HepG2 (cell line): Measurements from ENCODE around the gene OTUD4. TPM values are rescaled to one million over a fixed set of nuclear protein-coding genes. Genes with fewer than 3 reads are reported as not detected.

Experiments used
- CEBPZ ChIP-seq: IDR thresholded peaks from 2 replicates; pipeline ENCODE4 v1.6.1; 2012; ENCODE audit warnings: low read length, improper control_type of control experiment
- EED ChIP-seq: sonication (generic); formaldehyde crosslinking; IDR thresholded peaks from 2 replicates; pipeline ENCODE4 v1.5.0; 2020; ENCODE audit warnings: mild to moderate bottlenecking, missing genetic modification reagents
- FOXC1 ChIP-seq: sonication (generic); formaldehyde crosslinking; IDR thresholded peaks from 2 replicates; pipeline ENCODE4 v1.8.0; 2022; ENCODE audit warnings: mild to moderate bottlenecking, missing genetic modification reagents, borderline replicate concordance
- GABPA ChIP-seq, 2 experiments: IDR thresholded peaks; 2 replicates each; pipeline ENCODE4 v1.6.1; 2011 to 2016; ENCODE audit warnings: low read depth in 2 of 2, low read length in 1 of 2, missing biosample characterization in 1 of 2, missing genetic modification characterization in 1 of 2
- PATZ1 ChIP-seq: sonication (generic); formaldehyde crosslinking; IDR thresholded peaks from 2 replicates; pipeline ENCODE4 v1.4.0; 2020; ENCODE audit warnings: missing genetic modification reagents
- ZNF274 ChIP-seq: sonication (generic); formaldehyde crosslinking; IDR thresholded peaks from 2 replicates; pipeline ENCODE4 v1.5.1; 2020; ENCODE audit warnings: mild to moderate bottlenecking, missing genetic modification reagents
- ZNF282 ChIP-seq: fragments of 450-650 bp; IDR thresholded peaks from 2 replicates; pipeline ENCODE4 v1.6.1; 2018; ENCODE audit not compliant: partially characterized antibody
- ZNF30 ChIP-seq: sonication (generic); formaldehyde crosslinking; IDR thresholded peaks from 2 replicates; pipeline ENCODE4 v1.5.0; 2020; ENCODE audit warnings: mild to moderate bottlenecking, missing genetic modification reagents
- ZNF616 ChIP-seq: sonication (generic); formaldehyde crosslinking; IDR thresholded peaks from 2 replicates; pipeline ENCODE4 v1.5.0; 2020; ENCODE audit warnings: low read depth, mild to moderate bottlenecking, missing genetic modification reagents
- ZNF737 ChIP-seq: sonication (generic); formaldehyde crosslinking; IDR thresholded peaks from 2 replicates; pipeline ENCODE4 v1.5.0; 2020; ENCODE audit warnings: missing genetic modification reagents, mild to moderate bottlenecking, borderline replicate concordance
- polyA plus RNA-seq, 8 experiments: library from polyadenylated mRNA; depleted of rRNA in 3 of 8; stranded (reverse) in 7 of 8; unstranded in 1 of 8; fragments of >200 nt; fragmentation: Illumina TruSeq in 4 of 8; extraction: Trizol in 4 of 8; gene quantifications; 2 replicates each; pipeline versions ENCODE4 v1.2.1 to v1.2.3, GENCODE V29; 2011 to 2016; ENCODE audit warnings: low read depth in 4 of 8, missing spikeins in 1 of 8, mixed read lengths in 1 of 8; ENCODE audit not compliant: insufficient read depth in 1 of 8
- total RNA-seq, 5 experiments: library from RNA; depleted of rRNA; stranded (reverse); fragments of >200 nt; fragmentation: Illumina TruSeq; extraction: Trizol; gene quantifications; 2 replicates each; pipeline ENCODE4 v1.2.3, GENCODE V29; 2016; ENCODE audit warnings: low read depth in 1 of 5
- TF ChIP-seq, protein P1 (sequence below), 2 experiments: sonication (generic) in 1 of 2; formaldehyde crosslinking in 1 of 2; IDR thresholded peaks; 2 replicates each; pipeline versions ENCODE4 v1.6.1 to v1.9.0; 2014 to 2022; ENCODE audit warnings: antibody characterized with exemption in 1 of 2, borderline replicate concordance in 1 of 2, inconsistent platforms in 1 of 2, low read depth in 1 of 2, missing genetic modification reagents in 1 of 2

The OTUD4 gene
- total and polyA plus RNA-seq, 2 of the 13 experiments (the other 11 are each of a cell fraction or from before 2014, with no cell fraction given) = 16.1 to 18.0 TPM

GRCh38 chr4:145097821-145098674 lies 82.3 kb downstream of the OTUD4 start, which contains the start of the genes ABCE1 and ANAPC10 (continued):
- TF ChIP-seq ZNF274 (CRISPR knock-in tag) = peak; percentile 40; the same call in 1 of the 2 replicates
- 0 out of 2 replicates have a peak, but pooled peaks have one; percentile 18 for TF ChIP-seq PATZ1 (CRISPR knock-in tag)
- TF ChIP-seq CEBPZ = no peak
- no peak; the same call in 1 of the 2 replicates for TF ChIP-seq ZNF737 (CRISPR knock-in tag)
- TF ChIP-seq, protein P1, sequence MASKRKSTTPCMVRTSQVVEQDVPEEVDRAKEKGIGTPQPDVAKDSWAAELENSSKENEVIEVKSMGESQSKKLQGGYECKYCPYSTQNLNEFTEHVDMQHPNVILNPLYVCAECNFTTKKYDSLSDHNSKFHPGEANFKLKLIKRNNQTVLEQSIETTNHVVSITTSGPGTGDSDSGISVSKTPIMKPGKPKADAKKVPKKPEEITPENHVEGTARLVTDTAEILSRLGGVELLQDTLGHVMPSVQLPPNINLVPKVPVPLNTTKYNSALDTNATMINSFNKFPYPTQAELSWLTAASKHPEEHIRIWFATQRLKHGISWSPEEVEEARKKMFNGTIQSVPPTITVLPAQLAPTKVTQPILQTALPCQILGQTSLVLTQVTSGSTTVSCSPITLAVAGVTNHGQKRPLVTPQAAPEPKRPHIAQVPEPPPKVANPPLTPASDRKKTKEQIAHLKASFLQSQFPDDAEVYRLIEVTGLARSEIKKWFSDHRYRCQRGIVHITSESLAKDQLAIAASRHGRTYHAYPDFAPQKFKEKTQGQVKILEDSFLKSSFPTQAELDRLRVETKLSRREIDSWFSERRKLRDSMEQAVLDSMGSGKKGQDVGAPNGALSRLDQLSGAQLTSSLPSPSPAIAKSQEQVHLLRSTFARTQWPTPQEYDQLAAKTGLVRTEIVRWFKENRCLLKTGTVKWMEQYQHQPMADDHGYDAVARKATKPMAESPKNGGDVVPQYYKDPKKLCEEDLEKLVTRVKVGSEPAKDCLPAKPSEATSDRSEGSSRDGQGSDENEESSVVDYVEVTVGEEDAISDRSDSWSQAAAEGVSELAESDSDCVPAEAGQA (IDR thresholded peaks at IDR 0.05; ENCODE audit: low read depth) = peak; percentile 98
- TF ChIP-seq, protein P1 (CRISPR knock-in tag; IDR thresholded peaks at IDR 0.05; ENCODE audit: borderline replicate concordance) = no peak
- TF ChIP-seq GABPA (IDR thresholded peaks at IDR 0.05; ENCODE audit: low read depth, low read length) = no peak; the same call in 1 of the 2 replicates
- peak; percentile 83 for TF ChIP-seq GABPA (CRISPR knock-in tag; IDR thresholded peaks at IDR 0.05; ENCODE audit: low read depth)
- peak; percentile 86 for TF ChIP-seq FOXC1 (CRISPR knock-in tag)
- TF ChIP-seq ZNF30 = 0 out of 2 replicates have a peak, but pooled peaks have one; percentile 51
- TF ChIP-seq ZNF282 = no peak
- TF ChIP-seq ZNF616 (CRISPR knock-in tag) = peak; percentile 69; the same call in 1 of the 2 replicates
- TF ChIP-seq EED (CRISPR knock-in tag) = peak; percentile 92; the same call in 1 of the 2 replicates
